ENCODE measurements around the gene UNC93B1. TPM values are rescaled to one million over a fixed set of nuclear protein-coding genes. Genes with fewer than 3 reads are reported as not detected.
A peak's percentile ranks its signal among the peaks of the same experiment; 100 is the strongest.

UNC93B1 gene
- total RNA-seq, 1 experiment from 2014 or later: 75.5 TPM

GRCh38 chr11:68042219-68043028 lies 38.5 kb upstream of the UNC93B1 start:
- peaks cover 46% of the 10 kb centered on the region; the same call in 1 of the 2 replicates for H3F3A ChIP-seq (ENCODE audit: insufficient read depth, low read depth)
- peak overlapping the region; percentile 68; the same call in 1 of the 2 replicates for H3K27ac ChIP-seq
- no peak overlapping the region for H2AFZ ChIP-seq
- peak overlapping the region; percentile 65 for H3K4me2 ChIP-seq
- no peaks in the 10 kb centered on the region for H4K20me1 ChIP-seq (ENCODE audit: insufficient read depth)
- intact Hi-C loops (cut with micrococcal nuclease; ENCODE audit: unreplicated experiment): loop anchor here (5.0 kb wide), 2 partner anchors 80 to 105 kb away; partner anchors contain the start of gene CHKA
- H3K79me2 ChIP-seq (ENCODE audit: low read depth): peaks cover 30% of the 10 kb centered on the region
- no peaks in the 10 kb centered on the region for H3K36me3 ChIP-seq (ENCODE audit: low read depth)
- ChIA-PET CTCF (interaction anchor here (0.9 kb wide), 1 partner anchor 29 kb away, joined by 3 read pairs; no protein-coding TSS in a partner anchor), POLR2A (ENCODE audit: unreplicated experiment) (interaction anchor here (0.6 kb wide), 1 partner anchor 19 kb away, joined by 25 read pairs; no protein-coding TSS in a partner anchor)
- no peak overlapping the region for H3K4me3 ChIP-seq
- TF ChIP-seq EZH2 (IDR thresholded peaks at IDR 0.05; ENCODE audit: low read depth): no peak
- no peak for TF ChIP-seq CTCF (conservative IDR thresholded peaks at IDR 0.05)
- no peak for DNase-seq
- H3K9me3 ChIP-seq (ENCODE audit: insufficient read depth, low read depth): no peaks in the 10 kb centered on the region
- H3K9me2 ChIP-seq (ENCODE audit: insufficient read depth): no peaks in the 10 kb centered on the region
- peaks cover 36% of the 10 kb centered on the region for H3K4me1 ChIP-seq (replicated peaks; ENCODE audit: insufficient read depth)
- BruUV-seq (replicated peaks): no TSS peak
- H3K27me3 ChIP-seq (ENCODE audit: insufficient read depth, low read depth): no peaks in the 10 kb centered on the region

DNA sequence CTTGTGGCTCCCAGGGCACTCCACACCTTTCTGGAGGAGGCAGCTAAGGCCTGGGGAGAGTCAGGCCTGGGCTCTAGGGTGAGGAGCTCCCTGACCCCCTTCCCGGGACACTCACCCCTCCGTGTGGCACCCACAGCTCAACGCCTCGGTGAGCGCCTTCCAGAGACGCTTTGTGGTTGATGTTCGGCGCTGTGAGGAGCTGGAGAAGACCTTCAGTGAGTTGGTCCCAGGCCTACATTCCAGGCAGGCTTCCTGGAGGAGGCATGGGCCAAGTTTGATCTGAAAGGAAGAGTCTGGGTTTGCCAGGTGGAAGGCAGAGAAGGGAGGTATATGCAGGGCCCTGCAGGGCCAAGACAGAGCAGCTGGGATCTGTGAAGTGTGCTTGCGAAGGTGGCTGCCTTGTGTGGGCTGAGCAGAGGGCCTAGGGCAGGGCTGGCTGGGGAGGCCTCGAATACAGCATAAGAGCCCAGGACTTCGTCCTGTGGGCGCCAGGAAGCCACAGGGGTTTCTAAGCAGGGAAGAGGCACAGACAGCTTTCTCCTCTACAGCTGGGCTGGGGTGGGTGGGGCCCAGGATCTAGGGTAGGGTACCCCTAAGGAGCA lies 37.8 kb upstream of the UNC93B1 start:
- H3K36me3 ChIP-seq (ENCODE audit: low read depth): no peaks in the 10 kb centered on the region
- H3K4me2 ChIP-seq: no peak overlapping the region; the same call in 1 of the 2 replicates
- peaks cover 36% of the 10 kb centered on the region for H3K4me1 ChIP-seq (replicated peaks; ENCODE audit: insufficient read depth)
- no peak overlapping the region for H2AFZ ChIP-seq
- peaks cover 30% of the 10 kb centered on the region for H3K79me2 ChIP-seq (ENCODE audit: low read depth)
- ChIA-PET POLR2A (ENCODE audit: unreplicated experiment) (interaction anchor here (0.6 to 1.0 kb wide), 2 partner anchors 20 to 32 kb away, joined by 3 to 25 read pairs; partner anchors contain the start of gene ALDH3B1), CTCF (interaction anchor here (0.9 kb wide), 1 partner anchor 29 kb away, joined by 3 read pairs; no protein-coding TSS in a partner anchor)
- H3K9me3 ChIP-seq (ENCODE audit: insufficient read depth, low read depth): no peaks in the 10 kb centered on the region
- intact Hi-C loops (cut with micrococcal nuclease; ENCODE audit: unreplicated experiment): loop anchor here (5.0 kb wide), 2 partner anchors 81 to 106 kb away; partner anchors contain the start of gene CHKA
- no TSS peak for BruUV-seq (replicated peaks)
- TF ChIP-seq CTCF (conservative IDR thresholded peaks at IDR 0.05) (no peak), EZH2 (IDR thresholded peaks at IDR 0.05; ENCODE audit: low read depth) (no peak)
- no peaks in the 10 kb centered on the region for H4K20me1 ChIP-seq (ENCODE audit: insufficient read depth)
- H3F3A ChIP-seq (ENCODE audit: insufficient read depth, low read depth): peaks cover 53% of the 10 kb centered on the region; the same call in 1 of the 2 replicates
- H3K4me3 ChIP-seq: no peak overlapping the region
- H3K27me3 ChIP-seq (ENCODE audit: insufficient read depth, low read depth): no peaks in the 10 kb centered on the region
- no peak overlapping the region for H3K27ac ChIP-seq
- no peaks in the 10 kb centered on the region for H3K9me2 ChIP-seq (ENCODE audit: insufficient read depth)
- no peak for DNase-seq

DNA sequence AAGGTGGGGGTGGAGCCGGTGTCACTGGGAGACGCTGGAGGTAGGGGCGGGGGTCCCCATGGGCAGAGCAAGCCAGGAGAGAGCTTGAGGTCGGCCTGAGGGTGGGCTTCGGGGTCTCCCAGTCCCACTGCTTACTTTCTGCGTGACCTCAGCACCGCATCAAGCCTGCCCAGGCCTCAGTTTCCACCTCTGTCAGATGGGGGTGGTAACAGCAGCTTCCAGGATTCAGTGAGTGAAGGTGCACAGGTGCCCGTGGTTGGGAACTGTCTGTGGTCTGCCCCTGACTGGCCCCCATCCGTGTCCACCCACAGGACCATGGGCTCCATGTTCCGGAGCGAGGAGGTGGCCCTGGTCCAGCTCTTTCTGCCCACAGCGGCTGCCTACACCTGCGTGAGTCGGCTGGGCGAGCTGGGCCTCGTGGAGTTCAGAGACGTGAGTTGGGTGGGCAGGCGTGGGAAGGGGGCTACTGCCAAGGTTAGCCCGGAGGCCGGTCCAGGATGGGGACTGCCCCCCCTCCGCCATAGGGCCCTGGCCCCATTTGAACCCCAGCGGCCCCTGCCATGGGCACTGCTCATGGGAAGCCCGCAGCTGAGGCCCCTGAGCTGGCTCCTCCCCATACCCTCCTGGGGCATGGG lies 37.2 kb upstream of the UNC93B1 start:
- BruUV-seq (replicated peaks): no TSS peak
- no peaks in the 10 kb centered on the region for H3K36me3 ChIP-seq (ENCODE audit: low read depth)
- POLR2A ChIA-PET (ENCODE audit: unreplicated experiment): interaction anchor here (0.6 to 1.0 kb wide), 3 partner anchors 26 to 231 kb away, joined by 3 to 4 read pairs (median 3); partner anchors contain the start of genes ALDH3B1 and C11orf24
- intact Hi-C loops (cut with micrococcal nuclease; ENCODE audit: unreplicated experiment): loop anchor here (1.0 to 5.0 kb wide), 3 partner anchors 31 to 106 kb away; partner anchors contain the start of genes ALDH3B1 and CHKA
- no peaks in the 10 kb centered on the region for H3K9me2 ChIP-seq (ENCODE audit: insufficient read depth)
- no peaks in the 10 kb centered on the region for H4K20me1 ChIP-seq (ENCODE audit: insufficient read depth)
- TF ChIP-seq EZH2 (IDR thresholded peaks at IDR 0.05; ENCODE audit: low read depth) (no peak), CTCF (conservative IDR thresholded peaks at IDR 0.05) (no peak)
- peak overlapping the region; percentile 65 for H3K27ac ChIP-seq
- H3K79me2 ChIP-seq (ENCODE audit: low read depth): peaks cover 30% of the 10 kb centered on the region
- no peaks in the 10 kb centered on the region for H3K27me3 ChIP-seq (ENCODE audit: insufficient read depth, low read depth)
- peak overlapping the region; percentile 78; the same call in 1 of the 2 replicates for H2AFZ ChIP-seq
- H3F3A ChIP-seq (ENCODE audit: insufficient read depth, low read depth): peaks cover 58% of the 10 kb centered on the region; the same call in 1 of the 2 replicates
- H3K4me3 ChIP-seq: peak overlapping the region; percentile 65; the same call in 1 of the 2 replicates
- CTCF ChIA-PET: interaction anchor here (0.9 kb wide), 1 partner anchor 28 kb away, joined by 3 read pairs; no protein-coding TSS in a partner anchor
- H3K9me3 ChIP-seq (ENCODE audit: insufficient read depth, low read depth): no peaks in the 10 kb centered on the region
- no peak for DNase-seq
- peaks cover 36% of the 10 kb centered on the region for H3K4me1 ChIP-seq (replicated peaks; ENCODE audit: insufficient read depth)
- peak overlapping the region; percentile 91 for H3K4me2 ChIP-seq

Measured in PC-9 (cell line).